HAP-1 (cell line): Measurements from ENCODE around the gene GNG7.
"Not testable (repeated sequence)": the region's sequence is repeated elsewhere in the genome, so short reads cannot be mapped to it uniquely, and the experiment has no call there.

Source experiments
- DNase-seq, 2 experiments: peaks; one replicate each; pipeline ENCODE4 v3.0.0-alpha.2; 2016 to 2020; ENCODE audit warnings: low spot score in 2 of 2
- H3K27me3 ChIP-seq: fragments of 250-450 bp; sonication (Bioruptor Pico); 2 replicates; pipeline ENCODE4 v1.5.1; 2020; ENCODE audit warnings: low read depth, mild to moderate bottlenecking, moderate library complexity
- H3K36me3 ChIP-seq: fragments of 250-450 bp; sonication (Bioruptor Pico); replicated peaks from 2 replicates; pipeline ENCODE4 v1.5.1; 2020; ENCODE audit warnings: mild to moderate bottlenecking
- H3K4me1 ChIP-seq: fragments of 250-450 bp; sonication (Bioruptor Pico); 2 replicates; pipeline ENCODE4 v1.5.1; 2020; ENCODE audit warnings: mild to moderate bottlenecking
- H3K4me3 ChIP-seq: fragments of 250-450 bp; sonication (Bioruptor Pico); 2 replicates; pipeline ENCODE4 v1.5.1; 2020; ENCODE audit warnings: mild to moderate bottlenecking, moderate library complexity
- H3K9me3 ChIP-seq: fragments of 250-450 bp; sonication (Bioruptor Pico); 2 replicates; pipeline ENCODE4 v1.5.1; 2020; ENCODE audit warnings: mild to moderate bottlenecking, moderate library complexity
- in situ Hi-C: fragments of 300-500 bp; cut with MboI; formaldehyde crosslinking; loops from 3 replicates; pipeline ENCODE4 v1.14.3; 2020; ENCODE audit warnings: low sequenced_read_pairs, inconsistent platforms, mixed read lengths

GNG7 gene

DNA sequence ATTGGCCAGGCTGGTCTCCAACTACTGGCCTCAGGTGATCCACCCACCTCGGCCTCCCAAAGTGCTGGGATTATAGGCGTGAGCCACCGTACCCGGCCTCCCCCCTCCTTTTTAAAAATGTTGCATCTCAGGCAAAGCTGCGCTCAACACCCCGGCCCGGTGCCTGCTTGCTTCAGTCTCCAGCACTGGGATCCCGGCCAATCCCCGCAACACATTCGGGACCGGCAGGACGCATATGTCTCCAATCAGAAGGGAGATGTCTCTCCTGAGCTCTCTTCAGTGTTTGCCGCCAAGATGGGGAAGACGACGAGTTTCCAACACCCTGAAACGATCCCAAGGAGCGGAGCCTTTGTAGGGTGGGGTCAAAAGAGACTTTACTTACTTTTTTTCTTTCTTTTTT is 16.1 kb downstream of the GNG7 start:
- Histone ChIP-seq H3K36me3 (no peaks in the 10 kb centered on the region), H3K27me3 (no peaks in the 10 kb centered on the region)
- in situ Hi-C loops = no loop called here

DNA sequence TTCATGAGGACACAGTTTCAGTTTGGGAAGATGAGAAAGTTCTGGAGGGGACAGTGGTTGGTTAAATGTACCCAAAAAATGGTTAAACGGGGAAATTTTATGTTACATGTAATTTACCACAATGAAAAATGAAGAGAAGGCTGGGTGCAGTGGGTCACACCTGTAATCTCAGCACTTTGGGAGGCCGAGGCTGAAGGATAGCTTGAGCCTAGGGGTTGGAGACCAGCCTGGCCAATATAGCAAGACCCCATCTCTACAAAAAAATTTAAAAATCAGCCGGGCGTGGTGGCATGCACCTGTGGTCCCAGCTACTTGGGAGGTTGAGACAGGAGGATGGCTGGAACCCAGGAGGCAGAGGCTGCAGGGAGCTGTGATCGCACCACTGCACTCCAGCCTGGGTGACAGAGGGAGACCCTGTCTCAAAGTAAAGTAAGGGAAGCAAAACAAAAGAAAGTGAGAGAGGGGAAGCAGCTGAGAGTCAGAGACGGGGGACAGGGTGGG is 17.2 kb downstream of the GNG7 start:
- Histone ChIP-seq H3K36me3 (no peaks in the 10 kb centered on the region), H3K9me3 (no peaks in the 10 kb centered on the region), H3K4me3 (no peak overlapping the region), H3K27me3 (no peaks in the 10 kb centered on the region), H3K4me1 (no peaks in the 10 kb centered on the region)
- in situ Hi-C loops = no loop called here
- no peak for DNase-seq

More for the DNA sequence above, 16.1 kb downstream of the GNG7 start:
- Histone ChIP-seq H3K9me3 (no peaks in the 10 kb centered on the region), H3K4me1 (no peaks in the 10 kb centered on the region), H3K4me3 (no peak overlapping the region)
- DNase-seq = no peak

DNA sequence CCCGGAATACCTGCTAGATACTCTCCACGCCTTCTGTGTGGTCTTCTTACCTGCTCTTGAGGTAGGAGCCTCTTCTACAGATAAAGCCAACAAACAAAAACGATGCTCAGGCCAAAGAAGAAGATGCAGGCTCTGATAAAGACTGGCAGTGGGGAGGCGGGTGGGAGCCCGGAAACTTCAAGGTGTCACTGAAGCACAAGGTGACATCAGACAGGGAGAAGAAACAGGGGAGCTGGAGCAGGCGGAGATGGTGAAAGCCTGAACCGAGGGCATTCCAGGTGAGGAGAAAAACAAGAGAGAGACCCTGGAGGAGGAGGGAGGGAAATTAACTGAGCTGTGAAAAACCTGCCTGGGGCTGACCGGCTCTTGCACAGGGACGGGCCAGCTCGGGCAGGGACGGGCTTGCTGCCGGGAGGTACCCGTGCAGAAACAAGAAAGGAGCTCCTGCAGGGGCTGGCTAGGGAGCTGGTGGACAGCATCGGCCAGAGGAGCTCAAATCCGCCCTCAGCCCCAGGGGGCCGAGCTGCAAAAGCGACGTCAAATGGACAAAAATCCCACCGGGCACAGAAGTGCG is 19.0 kb downstream of the GNG7 start:
- no peaks in the 10 kb centered on the region for H3K36me3 ChIP-seq
- in situ Hi-C loops = no loop called here
- no peaks in the 10 kb centered on the region for H3K9me3 ChIP-seq
- H3K4me3 ChIP-seq = no peak overlapping the region
- no peaks in the 10 kb centered on the region for H3K4me1 ChIP-seq
- H3K27me3 ChIP-seq = no peaks in the 10 kb centered on the region
- no peak for DNase-seq

DNA sequence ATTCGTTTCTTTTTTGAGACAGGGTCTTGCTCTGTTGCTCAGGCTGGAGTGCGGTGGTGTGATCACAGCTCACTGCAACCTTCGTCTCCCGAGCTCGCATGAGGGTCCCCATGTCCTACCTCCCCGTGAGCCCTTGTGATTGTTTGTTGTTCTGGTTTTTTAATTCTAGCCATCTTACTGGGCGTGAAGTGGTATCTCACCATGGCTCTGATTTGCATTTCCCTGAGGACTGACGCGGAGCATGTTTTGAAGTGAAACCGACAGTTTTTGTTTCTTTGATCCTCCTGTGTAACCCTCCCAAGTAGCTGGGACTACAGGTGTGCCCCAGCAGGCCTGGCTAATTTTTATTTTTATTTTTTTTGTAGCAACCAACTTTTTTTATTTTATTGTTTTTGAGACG is 21.7 kb downstream of the GNG7 start:
- Histone ChIP-seq H3K9me3 (no peaks in the 10 kb centered on the region), H3K27me3 (no peaks in the 10 kb centered on the region), H3K36me3 (no peaks in the 10 kb centered on the region), H3K4me3 (no peak overlapping the region), H3K4me1 (no peaks in the 10 kb centered on the region)
- DNase-seq = no peak
- in situ Hi-C loops = no loop called here

DNA sequence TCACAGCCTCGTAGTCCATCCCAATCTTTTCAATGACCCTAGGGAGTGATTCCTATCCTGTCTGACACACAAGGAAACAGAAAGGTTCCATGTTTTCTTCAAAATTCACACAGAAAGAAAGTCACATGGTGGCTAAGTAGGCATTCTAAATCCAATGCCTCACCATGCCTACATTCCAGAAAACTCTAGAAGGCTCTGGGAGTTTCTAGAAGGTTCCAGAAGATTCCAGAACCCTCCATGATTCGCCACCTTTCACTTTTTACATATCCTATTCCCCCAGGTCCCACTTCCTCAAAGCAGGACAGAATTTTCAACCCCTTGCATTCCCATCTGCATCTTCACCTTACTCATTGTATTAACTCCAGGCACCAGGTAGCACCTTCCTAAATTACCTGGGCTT is 23.1 kb downstream of the GNG7 start:
- H3K4me1 ChIP-seq = no peaks in the 10 kb centered on the region
- H3K4me3 ChIP-seq = no peak overlapping the region
- DNase-seq = no peak
- H3K36me3 ChIP-seq = no peaks in the 10 kb centered on the region
- in situ Hi-C loops = no loop called here
- H3K9me3 ChIP-seq = no peaks in the 10 kb centered on the region
- no peaks in the 10 kb centered on the region for H3K27me3 ChIP-seq

DNA sequence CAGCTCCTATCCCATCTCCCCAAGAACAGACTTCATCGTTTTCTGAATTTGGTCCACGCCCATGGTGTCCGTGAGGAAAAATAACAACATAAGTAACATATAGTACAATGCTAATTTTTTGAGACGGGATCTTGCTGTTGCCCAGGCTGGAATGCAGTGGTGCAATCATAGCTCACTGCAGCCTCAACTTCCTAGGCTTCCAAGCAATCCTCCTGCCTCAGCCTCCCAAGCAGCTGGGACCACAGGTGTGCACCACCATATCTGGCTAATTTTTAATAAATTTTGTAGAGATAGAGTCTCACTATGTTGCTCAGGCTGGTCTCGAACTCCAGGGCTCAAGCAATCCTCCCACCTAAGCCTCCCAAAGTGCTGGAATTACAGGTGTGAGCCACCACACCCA is 23.5 kb downstream of the GNG7 start:
- H3K27me3 ChIP-seq, H3K4me1 ChIP-seq, in situ Hi-C loops, H3K36me3 ChIP-seq, H3K4me3 ChIP-seq, H3K9me3 ChIP-seq, DNase-seq: not testable (repeated sequence)

DNA sequence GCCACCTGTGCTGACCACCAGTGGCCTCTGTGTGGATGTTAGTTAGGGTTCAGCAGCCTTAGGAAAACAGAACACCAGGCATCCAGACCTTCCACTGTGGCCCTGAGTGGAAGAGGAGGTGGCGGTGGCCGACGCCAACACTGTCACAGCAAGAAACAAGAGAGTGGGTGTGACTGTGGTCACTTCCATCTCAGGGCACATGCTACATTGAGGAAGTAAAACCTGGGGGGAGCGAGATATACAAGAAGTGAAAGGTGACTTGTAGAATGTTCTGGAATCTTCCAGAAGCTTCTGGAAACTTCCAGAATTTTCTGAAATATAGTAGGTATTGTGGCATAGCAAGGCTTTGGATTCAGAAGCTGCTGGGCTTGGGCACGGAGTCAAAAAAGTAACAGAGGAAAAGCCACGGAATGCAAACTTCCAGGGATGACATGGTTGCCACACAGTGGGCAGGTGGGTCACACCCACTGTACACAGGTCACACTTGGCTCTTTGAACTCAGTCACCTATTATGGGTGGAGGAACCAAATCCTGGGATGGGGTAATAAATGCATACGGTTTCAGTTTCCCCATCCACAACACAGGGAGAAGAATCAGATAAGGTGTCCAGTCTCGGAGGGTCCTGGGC is 24.3 kb downstream of the GNG7 start:
- H3K4me1 ChIP-seq = no peaks in the 10 kb centered on the region
- H3K9me3 ChIP-seq = no peaks in the 10 kb centered on the region
- in situ Hi-C loops = no loop called here
- H3K4me3 ChIP-seq = no peak overlapping the region
- no peaks in the 10 kb centered on the region for H3K27me3 ChIP-seq
- no peak for DNase-seq
- H3K36me3 ChIP-seq = no peaks in the 10 kb centered on the region

DNA sequence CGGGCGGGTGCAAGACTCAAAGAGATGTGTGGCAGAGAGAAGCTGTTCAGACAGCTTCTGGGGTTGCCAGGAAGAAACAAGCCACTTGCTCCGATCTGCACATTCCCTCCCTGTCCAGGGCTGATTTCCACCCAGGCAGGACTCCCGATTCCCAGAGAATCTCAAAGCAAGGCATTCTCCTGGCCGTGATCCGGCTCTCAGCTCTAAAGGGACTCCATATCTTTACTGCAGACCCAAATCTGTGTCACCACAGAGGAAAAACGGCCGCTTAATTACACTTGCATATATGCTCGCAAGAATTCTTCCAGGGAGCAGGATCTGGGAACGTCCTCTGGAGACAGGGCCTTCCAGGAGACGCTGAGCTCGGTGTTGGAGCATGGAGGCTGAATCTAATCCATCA is 25.7 kb downstream of the GNG7 start:
- DNase-seq = no peak
- no peaks in the 10 kb centered on the region for H3K4me1 ChIP-seq
- no peaks in the 10 kb centered on the region for H3K27me3 ChIP-seq
- in situ Hi-C loops = no loop called here
- no peaks in the 10 kb centered on the region for H3K9me3 ChIP-seq
- H3K4me3 ChIP-seq = no peak overlapping the region
- no peaks in the 10 kb centered on the region for H3K36me3 ChIP-seq

DNA sequence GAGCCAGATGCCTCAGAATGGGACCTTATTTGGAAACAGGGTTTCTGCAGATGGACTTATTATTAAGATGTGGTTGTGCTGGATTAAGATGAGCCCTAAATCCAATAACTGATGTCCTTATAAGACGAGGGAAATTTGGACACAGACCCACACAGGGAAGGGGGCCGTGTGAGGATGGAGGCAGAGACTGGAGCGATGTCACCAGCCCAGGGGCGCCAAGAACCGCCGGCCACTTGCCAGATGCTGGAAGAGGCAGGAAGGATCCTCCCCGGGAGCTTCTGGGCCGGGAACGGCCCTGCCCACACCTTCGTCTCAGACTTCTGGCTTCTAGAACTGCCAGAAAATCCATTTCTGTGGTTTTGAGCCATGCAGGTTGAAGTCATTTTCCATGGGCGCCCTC is 26.6 kb downstream of the GNG7 start:
- Histone ChIP-seq H3K36me3 (no peaks in the 10 kb centered on the region), H3K4me3 (no peak overlapping the region), H3K9me3 (no peaks in the 10 kb centered on the region), H3K27me3 (no peaks in the 10 kb centered on the region), H3K4me1 (no peaks in the 10 kb centered on the region)
- in situ Hi-C loops = no loop called here
- DNase-seq = no peak

DNA sequence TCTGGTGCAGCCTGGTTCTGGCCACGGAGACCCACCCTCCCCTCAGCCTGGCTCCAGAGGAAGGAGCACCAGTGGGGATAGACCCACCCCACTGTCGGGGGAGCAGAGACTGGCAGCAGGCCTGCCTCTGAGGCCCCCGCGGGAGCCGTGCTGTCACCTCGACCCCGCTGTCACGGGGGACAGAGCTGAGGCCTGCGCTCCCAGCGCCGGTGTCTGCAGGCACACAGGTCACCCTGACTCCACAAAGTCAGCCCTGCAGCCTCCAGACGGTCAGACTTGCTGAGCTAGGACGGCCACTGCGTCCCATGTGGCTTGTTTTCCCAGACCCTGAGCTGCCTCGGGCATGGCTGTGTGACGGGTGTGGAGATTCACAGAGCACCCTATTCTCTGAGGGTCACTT is 32.3 kb downstream of the GNG7 start:
- no peak for DNase-seq
- no peaks in the 10 kb centered on the region for H3K9me3 ChIP-seq
- in situ Hi-C loops = no loop called here

DNA sequence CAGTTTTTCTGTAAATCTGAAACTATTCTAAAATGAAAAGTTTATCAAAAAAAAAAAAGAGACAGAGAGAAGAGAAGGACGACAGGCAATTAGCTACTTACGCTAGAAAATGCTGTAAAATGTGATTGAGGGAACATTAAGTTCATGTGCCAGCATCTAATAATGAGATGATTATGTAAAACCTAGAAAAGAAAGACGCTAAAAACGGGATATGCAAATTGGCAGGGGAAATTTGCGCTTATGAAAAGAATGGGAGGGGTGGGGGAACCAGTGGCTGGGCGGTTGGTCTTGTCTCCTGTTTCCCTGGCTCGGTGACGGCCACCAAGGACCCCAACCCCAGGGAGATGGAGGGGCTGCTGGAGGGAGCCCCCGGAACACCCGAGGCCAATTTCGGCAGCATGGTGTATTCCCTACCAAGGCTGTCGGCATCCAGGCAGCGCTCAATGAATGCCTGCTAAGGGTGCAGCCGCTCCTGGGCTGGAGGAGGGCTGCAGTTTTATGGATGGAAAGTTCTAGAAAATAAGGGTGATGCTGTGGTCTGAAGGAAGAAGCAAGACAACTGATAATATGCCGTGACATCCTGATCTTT is 34.2 kb downstream of the GNG7 start:
- in situ Hi-C loops = no loop called here

More for the DNA sequence above, 32.3 kb downstream of the GNG7 start:
- Histone ChIP-seq H3K36me3 (no peaks in the 10 kb centered on the region), H3K4me3 (no peak overlapping the region), H3K27me3 (no peaks in the 10 kb centered on the region), H3K4me1 (no peaks in the 10 kb centered on the region)

DNA sequence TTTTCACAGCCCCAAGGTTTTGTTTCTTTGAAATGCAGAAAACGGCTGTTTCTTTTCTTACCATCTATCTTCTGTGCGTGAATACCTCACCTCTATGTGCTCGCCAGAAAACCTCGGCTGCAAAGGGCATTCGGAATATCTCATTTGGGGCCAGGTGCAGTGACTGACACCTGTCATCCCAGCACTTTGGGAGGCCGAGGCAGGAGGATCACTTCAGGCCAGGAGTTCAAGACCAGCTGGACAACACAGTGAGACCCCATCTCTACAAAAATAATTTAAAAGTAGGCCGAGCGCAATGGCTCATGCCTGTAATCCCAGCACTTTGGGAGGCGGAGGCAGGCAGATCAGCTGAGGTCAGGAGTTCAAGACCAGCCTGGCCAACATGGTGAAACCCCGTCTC is 35.1 kb downstream of the GNG7 start:
- H3K36me3 ChIP-seq, H3K4me3 ChIP-seq, DNase-seq, in situ Hi-C loops, H3K9me3 ChIP-seq, H3K4me1 ChIP-seq, H3K27me3 ChIP-seq: not testable (repeated sequence)

More for the DNA sequence above, 34.2 kb downstream of the GNG7 start:
- Histone ChIP-seq H3K27me3 (no peaks in the 10 kb centered on the region), H3K4me1 (no peaks in the 10 kb centered on the region), H3K4me3 (no peak overlapping the region), H3K36me3 (no peaks in the 10 kb centered on the region), H3K9me3 (no peaks in the 10 kb centered on the region; the same call in 1 of the 2 replicates)
- no peak for DNase-seq

DNA sequence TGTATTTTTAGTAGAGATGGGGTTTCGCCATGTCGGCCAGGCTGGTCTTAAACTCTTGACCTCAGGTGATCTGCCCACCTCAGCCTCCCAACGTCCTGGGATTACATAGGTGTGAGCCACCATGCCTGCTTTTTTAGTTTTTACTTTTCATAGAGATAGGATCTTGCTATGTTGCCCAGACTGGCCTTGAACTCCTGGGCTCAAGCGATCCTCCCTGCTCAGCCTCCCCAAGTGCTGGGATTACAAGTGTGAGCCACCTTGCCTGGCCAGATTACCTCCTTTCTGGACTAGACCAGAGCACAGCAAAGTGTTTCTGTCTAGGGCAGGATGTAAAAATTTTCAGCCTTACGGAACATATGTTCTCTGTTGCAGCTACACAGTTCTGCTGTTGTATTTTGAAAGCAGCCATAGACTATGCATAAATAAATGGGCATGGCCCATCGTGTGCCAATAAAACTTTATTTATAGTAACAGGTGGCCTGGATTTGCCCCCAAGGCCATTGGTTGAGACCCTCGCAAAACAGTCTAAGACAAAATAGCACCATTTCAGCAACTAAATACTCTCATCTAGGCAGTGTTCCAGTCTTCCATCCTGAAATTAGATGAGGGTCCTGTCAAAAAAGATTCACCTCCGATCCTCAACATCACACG is 36.0 kb downstream of the GNG7 start:
- no peaks in the 10 kb centered on the region for H3K36me3 ChIP-seq
- no peaks in the 10 kb centered on the region for H3K4me1 ChIP-seq
- peaks cover 5% of the 10 kb centered on the region for H3K9me3 ChIP-seq
- in situ Hi-C loops = no loop called here
- H3K4me3 ChIP-seq = no peak overlapping the region
- no peaks in the 10 kb centered on the region for H3K27me3 ChIP-seq
- DNase-seq = no peak

DNA sequence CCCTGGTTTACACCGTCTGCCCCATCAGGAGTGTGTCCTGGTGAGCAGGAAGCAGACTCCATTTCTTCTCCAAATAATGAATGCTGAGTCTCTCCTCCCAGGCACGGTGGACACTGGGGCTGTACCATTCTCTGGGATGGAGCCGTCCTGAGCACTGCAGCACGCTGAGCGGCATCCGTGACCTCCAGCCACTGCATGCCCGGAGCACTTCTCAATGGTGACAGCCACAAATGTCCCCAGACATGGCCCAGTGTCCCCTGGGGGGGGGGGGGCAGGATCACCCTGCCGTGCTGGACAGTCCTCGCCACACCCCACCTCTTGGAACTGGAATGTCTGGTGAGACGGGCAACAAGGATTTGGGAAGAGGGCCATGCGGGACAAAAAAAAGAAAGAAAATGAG is 37.4 kb downstream of the GNG7 start:
- Histone ChIP-seq H3K4me3 (no peak overlapping the region), H3K27me3 (no peaks in the 10 kb centered on the region), H3K4me1 (no peaks in the 10 kb centered on the region), H3K36me3 (no peaks in the 10 kb centered on the region), H3K9me3 (peaks cover 5% of the 10 kb centered on the region)
- DNase-seq = no peak
- in situ Hi-C loops = no loop called here
